ENCODE results near the gene CXXC5. TPM values are rescaled to one million over a fixed set of nuclear protein-coding genes. Genes with fewer than 3 reads are reported as not detected.

Gene CXXC5
- total RNA-seq, 1 donor from 2014 or later, result 167 TPM

DNA sequence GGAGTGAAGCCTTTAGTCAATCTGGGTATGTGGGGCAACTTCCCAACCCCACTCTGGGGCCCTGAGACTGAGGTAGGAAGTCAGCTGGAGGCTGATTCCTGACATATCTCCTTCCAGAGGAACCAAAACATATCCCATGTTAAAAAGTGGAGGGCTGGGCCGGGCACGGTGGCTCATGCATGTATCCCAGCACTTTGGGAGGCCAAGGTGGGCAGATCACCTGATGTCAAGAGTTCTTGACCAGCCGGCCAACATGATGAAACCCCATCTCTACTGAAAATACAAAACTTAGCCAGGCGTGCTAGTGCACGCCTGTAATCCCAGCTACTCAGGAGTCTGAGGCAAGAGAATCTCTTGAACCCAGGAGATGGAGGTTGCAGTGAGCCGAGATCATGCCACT, 44.0 kb downstream of the CXXC5 start:
- Histone ChIP-seq H3K27me3 (ENCODE audit: control insufficient read depth, insufficient read depth, low read length) (no peaks in the 10 kb centered on the region), H3K4me3 (ENCODE audit: low read depth, low read length) (no peak overlapping the region), H3K36me3 (ENCODE audit: control insufficient read depth, insufficient read depth, low read length) (no peaks in the 10 kb centered on the region)
- DNase-seq (ENCODE audit: low read depth), result no peak
- TF ChIP-seq, protein P1, sequence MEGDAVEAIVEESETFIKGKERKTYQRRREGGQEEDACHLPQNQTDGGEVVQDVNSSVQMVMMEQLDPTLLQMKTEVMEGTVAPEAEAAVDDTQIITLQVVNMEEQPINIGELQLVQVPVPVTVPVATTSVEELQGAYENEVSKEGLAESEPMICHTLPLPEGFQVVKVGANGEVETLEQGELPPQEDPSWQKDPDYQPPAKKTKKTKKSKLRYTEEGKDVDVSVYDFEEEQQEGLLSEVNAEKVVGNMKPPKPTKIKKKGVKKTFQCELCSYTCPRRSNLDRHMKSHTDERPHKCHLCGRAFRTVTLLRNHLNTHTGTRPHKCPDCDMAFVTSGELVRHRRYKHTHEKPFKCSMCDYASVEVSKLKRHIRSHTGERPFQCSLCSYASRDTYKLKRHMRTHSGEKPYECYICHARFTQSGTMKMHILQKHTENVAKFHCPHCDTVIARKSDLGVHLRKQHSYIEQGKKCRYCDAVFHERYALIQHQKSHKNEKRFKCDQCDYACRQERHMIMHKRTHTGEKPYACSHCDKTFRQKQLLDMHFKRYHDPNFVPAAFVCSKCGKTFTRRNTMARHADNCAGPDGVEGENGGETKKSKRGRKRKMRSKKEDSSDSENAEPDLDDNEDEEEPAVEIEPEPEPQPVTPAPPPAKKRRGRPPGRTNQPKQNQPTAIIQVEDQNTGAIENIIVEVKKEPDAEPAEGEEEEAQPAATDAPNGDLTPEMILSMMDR (IDR thresholded peaks at IDR 0.05; ENCODE audit: insufficient read depth, low read length, poor library complexity, severe bottlenecking), result no peak

- TF ChIP-seq, protein P1 (IDR thresholded peaks at IDR 0.05; ENCODE audit: insufficient read depth, low read length, poor library complexity, severe bottlenecking), result no peak
- H3K36me3 ChIP-seq (ENCODE audit: control insufficient read depth, insufficient read depth, low read length), result no peaks in the 10 kb centered on the region
- H3K27me3 ChIP-seq (ENCODE audit: control insufficient read depth, insufficient read depth, low read length), result no peaks in the 10 kb centered on the region
Measured at GRCh38 chr5:139692679-139693308, 44.6 kb downstream of the CXXC5 start.

DNA sequence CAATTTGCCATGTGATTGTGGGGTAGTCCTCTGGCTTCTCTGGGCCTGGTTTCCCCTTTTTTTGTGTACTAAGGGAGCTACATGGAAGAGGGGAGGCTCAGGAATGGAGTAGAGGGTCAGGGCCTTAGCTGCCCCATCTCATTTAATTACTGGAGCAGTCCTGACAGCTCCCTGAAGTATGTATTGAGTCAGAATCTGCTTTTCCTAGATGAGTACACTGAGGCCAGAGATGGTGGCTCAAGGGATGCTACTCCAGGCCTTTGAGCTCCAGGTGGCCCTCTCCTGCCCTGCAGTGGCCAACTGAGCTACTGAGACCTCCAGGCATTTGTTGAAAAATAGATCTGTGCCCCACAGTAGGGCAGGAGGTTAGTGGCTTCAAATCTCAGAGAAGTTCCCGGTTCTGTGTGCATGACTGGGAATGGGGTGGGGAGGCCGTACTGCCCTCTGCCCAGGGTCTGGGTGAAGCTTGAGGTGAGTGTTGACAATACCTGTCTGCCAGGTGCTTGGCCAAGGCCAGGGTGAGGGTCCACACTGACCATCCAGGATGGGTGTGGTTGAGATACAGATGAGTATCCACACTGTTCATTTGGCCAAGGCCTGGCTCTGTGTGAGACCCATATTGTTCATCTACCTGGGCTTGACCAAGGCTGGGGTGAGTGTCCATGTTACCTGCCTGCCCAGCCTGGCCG, 45.7 kb downstream of the CXXC5 start:
- Histone ChIP-seq H3K27me3 (ENCODE audit: control insufficient read depth, insufficient read depth, low read length) (no peaks in the 10 kb centered on the region), H3K36me3 (ENCODE audit: control insufficient read depth, insufficient read depth, low read length) (no peaks in the 10 kb centered on the region), H3K4me3 (ENCODE audit: low read depth, low read length) (no peak overlapping the region)
- DNase-seq (ENCODE audit: low read depth), result no peak
- TF ChIP-seq, protein P1 (IDR thresholded peaks at IDR 0.05; ENCODE audit: insufficient read depth, low read length, poor library complexity, severe bottlenecking), result no peak

More at GRCh38 chr5:139692679-139693308, 44.6 kb downstream of the CXXC5 start:
- no peak overlapping the region for H3K4me3 ChIP-seq (ENCODE audit: low read depth, low read length)
- DNase-seq (ENCODE audit: low read depth), result no peak

DNA sequence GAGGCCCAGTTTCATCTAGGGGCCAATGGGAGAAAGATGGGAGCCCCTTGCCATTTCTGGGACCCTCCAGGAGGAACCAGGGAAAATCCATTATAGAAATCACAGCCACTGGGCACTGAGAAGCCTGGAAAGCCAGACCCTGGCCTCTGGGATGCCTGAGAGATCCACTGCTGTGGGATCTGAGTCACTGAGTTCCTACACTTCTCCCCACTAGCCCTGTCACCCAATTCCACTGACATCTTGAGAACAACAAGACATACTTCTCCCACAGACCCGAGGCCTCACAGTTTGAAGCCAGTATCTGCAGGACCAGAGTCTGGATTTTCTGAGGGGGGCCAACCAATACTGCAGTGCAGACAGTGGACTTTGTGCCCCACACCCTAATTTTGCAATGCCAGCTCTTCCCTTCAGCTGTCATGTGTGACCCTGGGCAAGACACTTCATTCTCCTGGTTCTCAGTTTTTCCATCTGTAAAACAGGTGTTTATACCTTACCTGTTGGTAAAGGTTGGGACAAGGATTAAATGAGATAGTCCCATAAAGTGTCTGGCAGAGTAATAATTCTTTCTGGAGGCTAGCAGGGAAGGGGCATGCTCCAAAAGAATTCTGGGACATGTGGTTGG, 46.5 kb downstream of the CXXC5 start:
- Histone ChIP-seq H3K36me3 (ENCODE audit: control insufficient read depth, insufficient read depth, low read length) (no peaks in the 10 kb centered on the region), H3K4me3 (ENCODE audit: low read depth, low read length) (no peak overlapping the region), H3K27me3 (ENCODE audit: control insufficient read depth, insufficient read depth, low read length) (no peaks in the 10 kb centered on the region)
- DNase-seq (ENCODE audit: low read depth), result no peak
- TF ChIP-seq, protein P1 (IDR thresholded peaks at IDR 0.05; ENCODE audit: insufficient read depth, low read length, poor library complexity, severe bottlenecking), result no peak

GRCh38 chr5:139695178-139695573, 47.0 kb downstream of the CXXC5 start:
- Histone ChIP-seq H3K4me3 (ENCODE audit: low read depth, low read length) (no peak overlapping the region), H3K36me3 (ENCODE audit: control insufficient read depth, insufficient read depth, low read length) (no peaks in the 10 kb centered on the region), H3K27me3 (ENCODE audit: control insufficient read depth, insufficient read depth, low read length) (no peaks in the 10 kb centered on the region)
- DNase-seq (ENCODE audit: low read depth), result no peak
- TF ChIP-seq, protein P1 (IDR thresholded peaks at IDR 0.05; ENCODE audit: insufficient read depth, low read length, poor library complexity, severe bottlenecking), result no peak

All from kidney epithelial cell (primary cell).